Stimulated activated CD8-positive, alpha-beta memory T cell treated with anti-CD3 and anti-CD28 coated beads, Interleukin-12 subunit alpha, Interleukin-12 subunit beta, amount 100 ng/mL, for 4 hours (primary cell): ENCODE results near the gene ACSM6.

Source experiments
- DNase-seq: peaks from one replicate; pipeline ENCODE4 v3.0.0-alpha.2; 2020; ENCODE audit warnings: low read depth

Gene ACSM6

GRCh38 chr10:95246582-95247051, 52.6 kb downstream of the ACSM6 start:
- DNase-seq: peak; percentile 3

- DNase-seq: no peak
Measured at GRCh38 chr10:95247200-95247880, 53.3 kb downstream of the ACSM6 start.

- DNase-seq: no peak
Measured at GRCh38 chr10:95247881-95248583, 54.0 kb downstream of the ACSM6 start.

DNA sequence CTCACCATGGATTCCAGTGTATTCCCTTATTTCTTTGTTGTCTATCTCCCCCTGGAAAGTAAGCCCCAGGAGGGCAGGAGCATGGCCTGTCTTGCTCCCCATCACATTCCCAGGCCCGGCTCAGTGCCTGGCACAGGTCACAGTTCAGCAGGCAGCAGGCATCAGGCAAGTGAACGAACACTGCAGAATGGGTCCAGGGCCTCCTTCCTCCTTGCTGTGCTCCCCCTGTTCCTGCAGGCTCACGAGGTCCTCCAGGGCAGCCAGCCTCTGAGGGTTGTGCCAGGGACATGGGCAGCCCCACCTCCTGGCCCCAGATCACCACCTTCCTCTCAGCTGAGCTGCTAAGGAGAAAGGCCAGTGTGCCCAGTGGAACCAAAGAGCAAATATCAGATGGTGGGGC, 55.0 kb downstream of the ACSM6 start:
- no peak for DNase-seq

DNA sequence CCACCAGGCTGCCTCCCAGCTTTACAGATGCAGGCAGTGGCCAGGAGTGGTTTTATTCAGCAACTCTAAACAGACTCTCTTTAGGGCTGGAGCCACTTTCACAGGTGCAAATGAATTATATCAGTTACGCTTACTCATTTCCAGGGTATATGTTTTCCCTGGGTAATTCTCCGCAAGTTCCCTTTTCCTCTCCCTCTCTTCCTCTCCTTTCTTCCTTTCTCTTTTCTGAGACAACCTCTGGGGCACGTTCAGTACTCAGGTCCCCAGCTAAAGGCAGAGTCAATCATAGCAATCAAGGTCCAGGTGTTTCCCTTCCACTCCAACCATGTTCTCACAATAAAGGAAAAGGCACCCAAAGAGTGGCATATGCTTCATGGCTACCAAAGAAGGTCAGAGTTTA, 55.4 kb downstream of the ACSM6 start:
- no peak for DNase-seq

GRCh38 chr10:95250856-95251255, 56.8 kb downstream of the ACSM6 start:
- no peak for DNase-seq

DNA sequence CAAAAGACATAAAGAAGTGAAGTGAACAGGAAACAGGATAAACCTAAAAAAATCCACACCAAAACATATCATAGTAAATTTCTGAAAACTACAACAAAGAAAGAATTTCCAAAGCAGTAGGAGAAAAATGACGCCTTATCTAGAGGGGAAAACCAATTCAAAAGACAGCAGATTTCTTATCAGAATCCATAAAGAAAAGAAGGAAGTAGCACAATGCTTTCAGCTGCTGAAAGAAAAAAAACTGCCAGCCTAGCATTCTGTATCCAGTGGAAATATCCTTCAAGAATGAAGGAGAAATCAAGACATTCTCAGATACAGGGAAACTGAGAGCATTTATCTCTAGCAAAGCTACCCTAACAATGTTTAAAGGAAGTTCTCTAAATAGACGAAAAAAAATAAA, 59.0 kb downstream of the ACSM6 start:
- no peak for DNase-seq

- DNase-seq: no peak
Measured at GRCh38 chr10:95253686-95254085, 59.6 kb downstream of the ACSM6 start.

- no peak for DNase-seq
Measured at GRCh38 chr10:95254629-95255028, 60.6 kb downstream of the ACSM6 start.

DNA sequence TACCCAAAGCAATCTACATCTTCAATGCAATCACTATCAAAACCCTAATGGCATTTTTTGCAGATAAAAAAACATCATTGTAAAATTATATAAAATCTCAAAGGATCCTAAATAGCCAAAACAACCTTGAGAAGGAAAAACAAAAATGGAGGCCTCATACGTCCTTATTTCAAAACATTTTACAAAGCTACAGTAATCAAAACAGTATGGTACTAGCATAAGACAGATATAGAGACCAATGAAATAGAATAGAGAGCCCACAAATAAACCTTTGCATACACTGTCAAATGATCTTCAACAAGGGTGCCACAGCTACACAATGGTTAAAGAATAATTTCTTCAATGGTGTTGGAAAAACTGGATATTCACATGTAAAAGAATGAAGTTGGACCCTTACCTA, 62.2 kb downstream of the ACSM6 start:
- DNase-seq: no peak

DNA sequence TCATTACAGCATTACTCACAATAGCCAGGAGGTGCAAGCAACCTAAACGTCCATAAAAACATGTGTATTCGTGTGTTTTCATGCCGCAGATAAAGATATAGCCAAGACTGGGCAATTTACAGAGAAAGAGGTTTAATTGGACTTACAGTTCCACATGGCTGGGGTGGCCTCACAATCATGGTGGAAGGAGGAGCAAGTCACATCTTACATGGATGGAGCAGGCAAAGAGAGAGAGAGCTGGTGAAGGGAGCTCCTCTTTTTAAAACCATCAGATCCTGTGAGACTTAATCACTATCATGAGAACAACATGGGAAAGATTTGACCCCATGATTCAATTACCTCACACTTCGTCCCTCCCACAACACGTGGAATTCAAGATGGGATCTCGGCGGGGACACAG, 63.8 kb downstream of the ACSM6 start:
- no peak for DNase-seq

DNA sequence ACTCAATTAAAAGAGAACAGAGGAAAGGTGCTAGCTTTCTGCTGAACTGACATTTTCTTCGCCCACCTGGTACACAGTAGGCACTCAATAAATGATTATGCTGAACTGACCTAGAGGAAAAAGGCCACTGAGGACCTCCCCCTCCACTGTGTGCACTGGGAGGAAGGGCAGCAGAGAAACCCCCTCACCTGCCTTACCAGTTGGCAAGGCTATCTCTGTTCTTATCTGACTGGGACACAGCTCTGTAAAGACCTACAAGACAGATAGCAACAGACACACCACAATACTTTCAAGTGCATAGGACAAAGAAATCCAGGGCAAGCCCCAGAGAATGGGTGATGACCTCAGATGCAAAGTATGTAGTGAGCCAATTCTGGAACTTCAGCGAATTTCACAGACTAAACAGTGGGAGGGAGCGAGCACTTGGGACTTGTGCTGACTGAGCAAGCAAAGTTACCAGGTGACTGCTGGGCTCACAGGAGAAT, 66.4 kb downstream of the ACSM6 start:
- DNase-seq: no peak

- no peak for DNase-seq
Measured at GRCh38 chr10:95260909-95261552, 67.0 kb downstream of the ACSM6 start.

- no peak for DNase-seq
Measured at GRCh38 chr10:95261926-95262325, 67.9 kb downstream of the ACSM6 start.

GRCh38 chr10:95262763-95263518, 68.9 kb downstream of the ACSM6 start:
- DNase-seq: no peak

DNA sequence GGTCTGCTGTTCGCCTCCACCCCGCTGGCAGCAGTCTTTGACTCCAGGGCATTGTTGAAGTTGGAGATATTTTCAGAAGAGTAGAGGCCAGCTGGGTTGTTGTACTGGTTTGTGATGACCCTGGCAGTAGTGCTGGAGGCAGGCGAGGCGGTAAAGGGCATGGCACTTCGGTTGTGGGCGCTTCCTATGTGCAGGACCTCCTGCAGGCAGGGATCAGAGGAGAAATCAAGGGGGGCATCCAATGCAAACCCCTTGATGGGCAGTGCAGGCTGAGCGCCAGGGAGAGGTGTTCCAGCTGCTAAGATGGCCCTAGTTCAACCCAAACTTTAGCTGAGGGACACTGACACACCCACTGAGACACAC, 69.8 kb downstream of the ACSM6 start:
- no peak for DNase-seq

DNA sequence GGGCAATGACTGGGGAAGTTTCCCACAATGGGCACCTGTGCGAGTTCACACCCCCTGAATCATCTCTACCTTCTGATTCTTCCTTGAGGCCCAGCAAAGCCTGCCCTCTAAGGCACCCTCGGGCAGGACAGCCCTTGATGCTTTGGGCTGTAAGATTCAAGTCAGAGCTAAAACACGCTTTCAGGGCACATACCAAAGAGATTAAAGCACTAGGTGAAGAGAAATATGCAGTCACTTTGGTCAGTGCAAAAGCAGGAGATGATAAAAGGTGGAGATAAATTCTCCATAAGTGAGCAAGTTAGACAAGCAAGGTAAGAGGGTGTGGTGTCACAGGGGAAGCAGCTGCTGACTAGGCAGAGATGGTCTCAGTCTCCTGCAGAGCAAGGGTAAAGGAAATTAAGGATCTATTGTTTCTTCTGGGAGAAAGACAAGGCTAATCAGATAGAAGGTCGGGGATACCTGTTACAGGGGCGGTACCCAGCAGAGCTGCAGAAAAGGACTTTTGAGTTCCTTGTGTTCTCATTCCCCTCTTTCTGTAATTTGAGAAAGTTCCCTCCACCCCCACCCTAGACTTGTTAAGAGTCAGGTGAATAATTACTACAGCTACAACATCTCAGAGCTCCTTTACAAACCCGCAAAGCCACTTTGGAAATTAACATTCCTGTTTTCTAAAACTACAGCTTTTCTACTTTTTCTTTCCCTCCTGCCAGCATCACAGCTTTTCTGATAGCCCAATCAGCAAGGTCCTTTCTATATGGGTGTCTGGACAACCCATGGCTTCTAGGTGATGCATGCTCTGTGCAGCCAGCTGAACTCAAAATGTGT, 70.4 kb downstream of the ACSM6 start:
- no peak for DNase-seq

DNA sequence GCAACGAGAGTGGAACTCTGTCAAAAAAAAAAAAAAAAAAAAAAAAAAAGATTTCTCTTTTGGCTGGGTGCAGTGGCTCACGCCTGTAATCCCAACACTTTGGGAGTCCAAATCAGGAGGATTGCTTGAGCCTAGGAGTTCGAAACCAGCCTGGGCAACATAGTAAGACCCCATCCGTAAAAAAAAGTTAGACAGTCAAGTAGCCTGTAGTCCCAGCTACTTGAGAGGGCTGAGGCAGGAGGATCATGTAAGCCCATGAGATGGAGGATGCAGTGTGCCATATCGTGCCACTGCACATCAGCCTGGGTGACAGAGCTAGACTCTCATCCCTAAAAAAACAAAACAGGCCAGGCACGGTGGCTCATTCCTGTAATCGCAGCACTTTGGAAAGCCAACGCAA, 71.5 kb downstream of the ACSM6 start:
- no peak for DNase-seq

DNA sequence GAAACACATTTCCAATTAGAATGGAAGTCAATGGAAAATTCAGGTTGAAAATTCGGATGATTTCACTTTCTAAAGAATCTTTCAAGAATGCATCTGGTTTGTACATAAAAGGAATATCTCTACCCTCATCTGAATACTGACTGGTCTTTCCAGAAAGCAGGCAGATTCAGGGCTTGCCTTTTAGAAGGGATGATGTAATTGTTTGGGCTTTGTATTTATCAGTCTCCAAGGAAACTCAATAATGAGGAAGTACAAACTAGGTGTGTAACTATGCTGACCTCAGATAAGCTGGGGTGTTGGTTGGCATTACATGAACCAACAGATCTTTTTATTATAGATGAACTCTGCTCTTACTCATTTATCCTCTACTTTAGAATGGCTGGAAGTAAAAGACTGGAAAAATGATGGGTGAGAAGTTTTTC, 72.6 kb downstream of the ACSM6 start:
- DNase-seq: no peak

- no peak for DNase-seq
Measured at GRCh38 chr10:95267251-95267650, 73.2 kb downstream of the ACSM6 start.

- DNase-seq: no peak
Measured at GRCh38 chr10:95268438-95268837, 74.4 kb downstream of the ACSM6 start.
